GM19468 (cell line): ENCODE results near the gene CRYZL1.
"Not testable (repeated sequence)": the region's sequence is repeated elsewhere in the genome, so short reads cannot be mapped to it uniquely, and the experiment has no call there.

Source experiments
- ATAC-seq: cut with Tn5 transposase; IDR thresholded peaks from one replicate; pipeline ENCODE4 v1.9.1; 2021; ENCODE audit warnings: mild to moderate bottlenecking, moderate library complexity, moderate number of reproducible peaks; ENCODE audit not compliant: unreplicated experiment; ENCODE audit errors: extremely low read depth

The CRYZL1 gene

GRCh38 chr21:33642027-33642895, 720 bp upstream of the CRYZL1 start, which contains the start of gene ITSN1:
Gene ITSN1 (plus strand): TSS chr21:33642501. CDS start chr21:33718829, 76,328 bp downstream.
- ATAC-seq: peak; percentile 69

GRCh38 chr21:33640697-33641351, 717 bp downstream of the CRYZL1 start:
- ATAC-seq: no peak

GRCh38 chr21:33634254-33634653, 7.3 kb downstream of the CRYZL1 start:
- ATAC-seq: no peak

- not testable (repeated sequence) for ATAC-seq
These were observed 15.4 kb downstream of the CRYZL1 start for GRCh38 chr21:33626151-33626550.

- no peak for ATAC-seq
These were observed 19.3 kb downstream of the CRYZL1 start for GRCh38 chr21:33622253-33622652.

- ATAC-seq: no peak
These were observed 21.8 kb downstream of the CRYZL1 start for GRCh38 chr21:33619726-33620125.

GRCh38 chr21:33618407-33618806, 23.1 kb downstream of the CRYZL1 start:
- no peak for ATAC-seq

GRCh38 chr21:33617565-33617964, 24.0 kb downstream of the CRYZL1 start:
- ATAC-seq: not testable (repeated sequence)

GRCh38 chr21:33611006-33611744, 30.4 kb downstream of the CRYZL1 start:
- no peak for ATAC-seq

GRCh38 chr21:33608559-33608958, 33.0 kb downstream of the CRYZL1 start:
- ATAC-seq: no peak

- no peak for ATAC-seq
These were observed 43.5 kb downstream of the CRYZL1 start for GRCh38 chr21:33598051-33598450.

GRCh38 chr21:33588485-33589335, 52.8 kb downstream of the CRYZL1 start, which contains the start of gene DONSON:
Gene DONSON (minus strand): TSS chr21:33588684. CDS start chr21:33588641, 43 bp downstream.
- ATAC-seq: peak; percentile 86

- ATAC-seq: no peak
These were observed 53.6 kb downstream of the CRYZL1 start for GRCh38 chr21:33587792-33588484.

GRCh38 chr21:33586927-33587326, 54.6 kb downstream of the CRYZL1 start:
- no peak for ATAC-seq

- no peak for ATAC-seq
These were observed 57.1 kb downstream of the CRYZL1 start for GRCh38 chr21:33584455-33584854.

GRCh38 chr21:33578959-33579542, 62.5 kb downstream of the CRYZL1 start:
- no peak for ATAC-seq

- ATAC-seq: no peak
These were observed 63.3 kb downstream of the CRYZL1 start for GRCh38 chr21:33578214-33578613.

GRCh38 chr21:33576741-33577141, 64.8 kb downstream of the CRYZL1 start:
- not testable (repeated sequence) for ATAC-seq

- no peak for ATAC-seq
These were observed 69.2 kb downstream of the CRYZL1 start for GRCh38 chr21:33572350-33572749.
